KOPT-K1 (cell line): Measurements from ENCODE around the gene CYTL1.
"Not testable (repeated sequence)": the region's sequence is repeated elsewhere in the genome, so short reads cannot be mapped to it uniquely, and the experiment has no call there.

Source experiments
- H3K27ac ChIP-seq: fragments of 200-600 bp; sonication (generic); 2 replicates; pipeline ENCODE4 v1.5.1; 2016; ENCODE audit warnings: antibody characterized with exemption, mild to moderate bottlenecking, low read depth, low read length; ENCODE audit not compliant: poor library complexity, severe bottlenecking
- H3K36me3 ChIP-seq: fragments of 200-600 bp; sonication (generic); 2 replicates; pipeline ENCODE4 v1.5.1; 2017; ENCODE audit warnings: antibody characterized with exemption, mild to moderate bottlenecking, low read length, moderate library complexity; ENCODE audit not compliant: insufficient read depth
- H3K9me3 ChIP-seq: fragments of 200-600 bp; sonication (generic); 2 replicates; pipeline ENCODE4 v1.5.1; 2017; ENCODE audit warnings: antibody characterized with exemption, low read length, mild to moderate bottlenecking; ENCODE audit not compliant: insufficient read depth, poor library complexity, severe bottlenecking

Gene CYTL1

GRCh38 chr4:5019274-5019673 is at the start of gene CYTL1:
TSS of gene CYTL1 (minus strand) at chr4:5019458. CDS start at chr4:5019445, 13 bp downstream.
- Histone ChIP-seq H3K36me3 (no peaks in the 10 kb centered on the region), H3K27ac (no peak within 1 kb of the TSS), H3K9me3 (no peaks in the 10 kb centered on the region)

- Histone ChIP-seq H3K36me3 (no peaks in the 10 kb centered on the region), H3K27ac (no peak overlapping the region), H3K9me3 (no peaks in the 10 kb centered on the region)
These were observed 48.6 kb upstream of the CYTL1 start for GRCh38 chr4:5067908-5068307.

- H3K9me3 ChIP-seq, H3K36me3 ChIP-seq, H3K27ac ChIP-seq: not testable (repeated sequence)
These were observed 47.7 kb upstream of the CYTL1 start for GRCh38 chr4:5066968-5067367.

- Histone ChIP-seq H3K36me3 (no peaks in the 10 kb centered on the region), H3K9me3 (peaks cover under 1% of the 10 kb centered on the region), H3K27ac (no peak overlapping the region)
These were observed 46.8 kb upstream of the CYTL1 start for GRCh38 chr4:5066101-5066500.

GRCh38 chr4:5055411-5055810 is 36.2 kb upstream of the CYTL1 start:
- H3K36me3 ChIP-seq = no peaks in the 10 kb centered on the region
- no peak overlapping the region for H3K27ac ChIP-seq
- H3K9me3 ChIP-seq = peaks cover under 1% of the 10 kb centered on the region

GRCh38 chr4:5054532-5054931 is 35.3 kb upstream of the CYTL1 start:
- H3K27ac ChIP-seq = no peak overlapping the region
- no peaks in the 10 kb centered on the region for H3K36me3 ChIP-seq
- no peaks in the 10 kb centered on the region for H3K9me3 ChIP-seq

- Histone ChIP-seq H3K27ac (no peak overlapping the region), H3K36me3 (no peaks in the 10 kb centered on the region), H3K9me3 (no peaks in the 10 kb centered on the region)
These were observed 33.6 kb upstream of the CYTL1 start for GRCh38 chr4:5052726-5053425.

- H3K27ac ChIP-seq = no peak overlapping the region
- H3K36me3 ChIP-seq = no peaks in the 10 kb centered on the region
- no peaks in the 10 kb centered on the region for H3K9me3 ChIP-seq
These were observed 33.0 kb upstream of the CYTL1 start for GRCh38 chr4:5052204-5052702.

- no peak within 1 kb of the TSS for H3K27ac ChIP-seq
- no peaks in the 10 kb centered on the region for H3K36me3 ChIP-seq
- no peaks in the 10 kb centered on the region for H3K9me3 ChIP-seq
These were observed 32.3 kb upstream of the CYTL1 start, which contains the start of gene STK32B for GRCh38 chr4:5051278-5052203. TSS of gene STK32B (plus strand) at chr4:5051480.

GRCh38 chr4:5050520-5051277 is 31.4 kb upstream of the CYTL1 start:
- Histone ChIP-seq H3K9me3 (no peaks in the 10 kb centered on the region), H3K36me3 (no peaks in the 10 kb centered on the region), H3K27ac (no peak overlapping the region)

GRCh38 chr4:5048721-5049120 is 29.5 kb upstream of the CYTL1 start:
- Histone ChIP-seq H3K36me3 (no peaks in the 10 kb centered on the region), H3K27ac (no peak overlapping the region), H3K9me3 (no peaks in the 10 kb centered on the region)

GRCh38 chr4:5045097-5045496 is 25.8 kb upstream of the CYTL1 start:
- no peak overlapping the region for H3K27ac ChIP-seq
- H3K9me3 ChIP-seq = no peaks in the 10 kb centered on the region
- no peaks in the 10 kb centered on the region for H3K36me3 ChIP-seq

GRCh38 chr4:5044341-5044740 is 25.1 kb upstream of the CYTL1 start:
- Histone ChIP-seq H3K27ac (no peak overlapping the region), H3K36me3 (no peaks in the 10 kb centered on the region), H3K9me3 (no peaks in the 10 kb centered on the region)

- Histone ChIP-seq H3K36me3 (no peaks in the 10 kb centered on the region), H3K9me3 (no peaks in the 10 kb centered on the region), H3K27ac (no peak overlapping the region)
These were observed 24.3 kb upstream of the CYTL1 start for GRCh38 chr4:5043579-5043978.

GRCh38 chr4:5041699-5042098 is 22.4 kb upstream of the CYTL1 start:
- Histone ChIP-seq H3K9me3 (no peaks in the 10 kb centered on the region), H3K27ac (no peak overlapping the region), H3K36me3 (no peaks in the 10 kb centered on the region)
